Activated CD4-positive, alpha-beta T cell treated with anti-CD3 and anti-CD28 coated beads, Interleukin-2, amount 50 U/mL, for 24 hours (primary cell): ENCODE data around the gene MALL.
"Not testable (repeated sequence)": the region's sequence is repeated elsewhere in the genome, so short reads cannot be mapped to it uniquely, and the experiment has no call there.

ENCODE experiments used
- DNase-seq, 2 donors: peaks; one replicate each; pipeline ENCODE4 v3.0.0-alpha.2; 2020; ENCODE audit warnings: low read depth in 1 of 2, low spot score in 1 of 2

Gene MALL

GRCh38 chr2:110121052-110121334 lies 5.4 kb upstream of the MALL start:
- DNase-seq, result no peak

- no peak for DNase-seq
Measured at GRCh38 chr2:110120171-110121051, 4.8 kb upstream of the MALL start.

DNA sequence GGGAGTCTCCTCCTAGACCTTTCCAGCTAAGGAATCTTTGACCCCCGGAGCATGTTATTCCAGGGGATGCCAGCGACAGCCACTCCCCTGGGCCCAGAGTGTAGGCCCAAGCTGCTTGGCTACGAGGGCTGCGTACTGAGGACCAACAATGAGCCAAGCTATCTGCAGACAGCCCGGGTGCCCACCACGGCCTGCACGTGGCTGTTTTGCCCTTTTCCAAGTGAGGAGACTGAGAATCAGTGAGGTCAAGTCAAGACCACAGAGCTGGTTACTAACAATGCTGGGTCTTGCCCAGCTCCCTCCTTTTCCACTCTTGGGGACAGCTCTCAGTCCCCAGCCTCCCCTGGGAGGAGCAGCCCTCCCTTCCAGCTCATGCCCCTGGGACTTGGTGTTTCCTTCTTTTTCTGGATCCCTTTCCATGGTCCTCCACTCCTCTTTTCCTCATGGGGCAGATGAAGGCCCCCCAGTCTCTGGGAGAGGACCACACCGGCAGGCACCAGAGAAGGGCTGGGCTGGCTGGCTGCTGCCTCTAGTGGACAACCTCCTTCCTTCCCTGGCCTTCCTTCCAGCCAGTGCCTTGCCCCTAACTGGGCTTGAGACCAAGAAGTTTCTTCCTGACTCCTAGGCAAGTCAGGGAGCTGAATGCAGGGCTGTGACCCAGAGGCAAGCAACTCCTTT lies 550 bp upstream of the MALL start:
- no peak for DNase-seq

DNA sequence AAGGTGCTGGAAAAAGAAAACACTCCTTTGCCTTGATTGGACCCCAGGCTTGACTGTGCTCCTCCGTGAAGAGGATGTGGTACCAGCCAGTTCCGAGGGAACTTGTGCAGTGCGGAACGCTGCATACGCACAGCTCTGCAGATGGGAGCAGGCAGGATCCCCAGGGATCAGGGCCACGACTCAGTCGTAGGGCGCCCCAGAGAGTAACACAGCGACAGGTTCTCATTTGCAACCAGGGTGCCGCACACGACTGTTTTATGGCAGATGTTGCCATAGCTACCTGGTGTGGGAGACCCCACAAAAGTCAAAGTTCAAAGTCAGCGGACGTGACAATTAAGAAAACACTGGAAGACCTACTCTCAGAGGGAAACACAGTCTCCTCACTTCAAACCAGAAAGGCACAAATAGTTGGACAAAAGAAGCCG lies 779 bp downstream of the MALL start:
- DNase-seq, result no peak

DNA sequence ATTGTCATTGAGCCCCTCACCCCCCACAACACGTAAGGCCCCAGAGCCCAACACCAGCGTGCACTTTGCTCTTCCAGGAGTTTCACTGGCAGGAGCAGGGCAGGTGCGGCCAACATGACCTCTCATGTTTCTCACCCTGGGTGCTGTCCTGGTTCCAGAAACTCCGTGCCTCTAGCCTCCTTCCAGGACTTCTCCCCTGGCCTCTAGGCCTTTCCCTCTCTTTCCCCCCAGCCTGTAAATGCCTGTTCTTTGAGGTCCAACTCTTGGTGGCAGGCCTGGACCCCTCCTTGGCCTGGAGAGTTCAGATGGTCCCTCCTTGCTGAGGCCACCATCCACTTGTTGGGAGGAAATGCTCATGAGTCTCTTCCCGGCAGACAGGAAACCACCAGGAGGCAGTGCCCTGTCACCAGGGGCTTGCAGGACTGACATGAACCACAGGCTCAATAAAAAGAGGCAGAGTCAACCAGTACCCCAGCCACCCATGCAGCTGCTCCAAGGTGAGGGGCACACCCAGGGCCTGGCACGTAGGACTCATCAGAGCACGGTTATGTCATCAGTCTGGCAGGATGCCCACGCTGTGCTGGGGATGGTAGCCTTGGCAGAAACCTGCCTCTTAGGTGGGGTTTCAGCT lies 1.5 kb downstream of the MALL start:
- DNase-seq, result no peak

GRCh38 chr2:110108291-110108690 lies 7.3 kb downstream of the MALL start:
- DNase-seq, result not testable (repeated sequence)

DNA sequence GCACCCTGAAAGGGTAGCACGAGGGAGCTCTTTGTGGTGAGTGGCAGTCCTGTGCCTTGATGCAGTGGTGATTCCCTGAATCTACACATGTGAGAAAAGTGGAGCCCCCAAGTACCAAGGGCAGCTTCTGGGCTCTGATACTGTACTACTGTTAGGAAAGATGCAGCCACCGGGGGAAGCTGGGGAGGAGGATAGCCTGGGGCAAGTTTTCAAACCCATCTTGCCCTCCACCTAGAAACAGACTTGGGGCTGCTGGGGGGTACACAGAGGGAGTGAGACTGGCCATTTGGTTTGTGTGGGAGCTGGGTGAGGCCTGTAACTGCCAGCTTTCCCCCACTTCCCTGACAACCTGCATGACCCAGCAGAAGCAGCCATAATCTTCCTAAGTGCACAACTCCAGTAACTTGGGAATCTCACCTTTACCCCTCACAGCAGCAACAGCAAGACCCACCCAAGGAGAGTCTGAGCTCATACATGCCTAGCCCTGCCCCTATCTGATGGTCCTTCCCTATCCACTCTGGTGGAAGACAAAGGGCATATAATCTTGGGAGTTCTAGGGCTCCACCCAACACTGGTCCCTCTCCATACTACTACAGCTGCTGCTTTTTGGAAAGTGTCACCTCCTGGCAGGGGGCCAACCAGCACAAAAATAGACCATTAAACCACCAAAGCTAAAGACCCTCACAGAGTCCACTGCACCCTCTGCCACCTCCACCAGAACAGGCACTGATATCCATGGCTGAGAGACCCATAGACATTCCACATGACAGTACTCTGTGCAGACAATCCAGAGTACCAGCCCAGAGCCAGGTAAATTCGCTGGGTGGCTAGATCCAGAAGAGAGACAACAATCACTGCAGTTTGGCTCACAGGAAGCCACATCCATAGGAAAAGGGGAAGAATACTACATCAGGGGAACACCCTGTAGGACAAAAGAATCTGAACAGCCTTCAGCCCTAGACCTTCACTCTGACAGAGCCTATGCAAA lies 8.2 kb downstream of the MALL start:
- no peak for DNase-seq

DNA sequence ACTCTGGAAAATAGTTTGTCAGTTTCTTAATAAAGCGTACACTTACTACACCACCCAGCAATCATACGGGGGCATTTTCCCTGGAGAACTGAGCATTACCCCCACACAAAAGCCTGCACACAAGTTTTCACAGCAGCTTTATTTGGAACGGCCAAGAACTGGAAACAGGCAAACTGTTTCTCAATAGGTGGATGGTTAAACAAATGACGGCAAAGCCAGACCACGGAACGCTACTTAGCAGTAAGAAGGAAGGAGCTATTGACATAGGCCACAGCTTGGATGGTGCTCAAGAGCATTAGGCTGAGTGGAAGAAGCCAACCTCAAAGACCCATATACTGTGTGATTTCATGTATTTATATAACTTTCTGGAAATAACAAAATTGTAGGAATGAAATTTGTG lies 9.0 kb downstream of the MALL start:
- no peak for DNase-seq

- DNase-seq, result no peak
Measured at GRCh38 chr2:110105608-110106467, 9.8 kb downstream of the MALL start.

- no peak for DNase-seq
Measured at GRCh38 chr2:110105183-110105582, 10.4 kb downstream of the MALL start.

DNA sequence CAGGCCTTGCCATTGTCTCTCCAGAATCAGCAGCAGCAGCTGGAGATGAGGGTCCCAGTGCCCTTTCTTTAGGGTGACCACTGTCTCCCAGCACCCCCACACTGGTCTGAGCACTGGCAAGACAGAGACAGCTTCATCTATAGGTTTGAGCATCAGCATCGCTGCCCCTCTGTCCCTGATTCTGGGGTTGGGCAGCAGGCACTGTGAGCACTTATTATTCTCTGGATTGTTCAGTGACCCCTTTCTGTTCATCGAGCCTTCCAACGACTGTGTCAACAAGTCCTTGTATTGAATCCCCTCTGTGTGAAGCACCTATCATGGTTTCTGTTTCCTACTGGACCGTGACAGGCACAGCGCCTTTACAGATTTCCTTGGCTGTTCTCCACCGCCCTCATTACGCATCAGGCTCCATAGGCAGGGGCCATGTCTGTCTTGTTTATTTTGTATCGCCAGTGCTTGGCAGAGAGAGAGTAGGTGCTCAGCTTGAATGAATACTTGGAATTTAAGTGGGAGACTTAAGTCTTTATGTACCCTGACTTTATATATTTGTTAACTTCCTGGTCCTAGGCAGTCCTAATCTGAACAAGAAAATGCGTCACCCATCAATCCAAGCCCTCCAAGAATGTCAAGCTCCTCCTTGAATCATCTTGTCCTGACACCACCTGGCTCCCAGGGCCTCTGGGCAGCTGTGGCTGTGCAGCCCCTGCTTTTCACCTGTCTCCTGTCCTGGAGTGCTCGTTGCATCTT lies 11.4 kb downstream of the MALL start:
- DNase-seq, result no peak

- DNase-seq, result no peak
Measured at GRCh38 chr2:110103061-110103961, 12.3 kb downstream of the MALL start.

DNA sequence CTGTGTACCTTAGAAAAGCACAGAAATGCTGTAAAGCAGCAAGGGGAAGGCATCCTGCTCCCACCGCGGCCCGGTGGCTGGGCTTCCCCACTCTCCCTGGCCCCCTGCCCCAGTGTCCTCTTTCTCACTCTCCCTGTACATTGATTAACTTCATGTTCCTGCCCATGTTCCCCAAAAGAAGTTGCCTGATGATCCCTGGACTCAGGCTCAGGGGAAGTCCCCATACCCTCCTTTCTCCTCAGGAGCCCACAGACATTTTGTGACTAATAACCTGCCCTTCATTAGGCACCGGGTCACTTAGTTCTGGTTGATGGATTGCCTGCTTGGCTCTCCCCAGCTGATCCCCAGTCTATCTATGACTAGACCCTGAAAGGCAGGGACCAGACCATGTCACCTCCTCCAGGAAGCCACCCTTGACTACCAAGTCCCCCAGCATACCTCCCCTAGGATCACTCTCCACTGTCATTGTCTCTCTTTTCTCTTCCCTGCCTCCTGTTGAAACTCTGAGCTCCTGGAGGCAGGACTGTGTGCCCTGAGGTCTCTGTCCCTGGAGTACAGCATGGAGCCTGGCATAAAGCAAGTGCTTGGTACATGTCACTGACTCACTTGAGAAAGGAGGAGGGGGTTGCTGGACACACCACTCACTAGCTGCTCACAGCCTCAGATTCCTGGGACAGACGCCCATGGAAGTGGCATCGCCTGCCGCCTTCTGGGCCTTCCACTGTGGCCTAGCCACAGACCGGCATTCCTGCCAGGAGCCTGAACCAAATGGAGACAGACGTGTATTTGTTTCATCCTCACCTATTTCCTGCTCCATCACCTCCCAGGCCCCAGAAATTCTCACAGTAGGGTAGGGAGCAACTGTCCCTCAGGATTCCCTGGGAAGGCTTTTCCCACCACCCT lies 13.5 kb downstream of the MALL start:
- DNase-seq, result no peak

GRCh38 chr2:110101280-110101844 lies 14.3 kb downstream of the MALL start:
- no peak for DNase-seq

DNA sequence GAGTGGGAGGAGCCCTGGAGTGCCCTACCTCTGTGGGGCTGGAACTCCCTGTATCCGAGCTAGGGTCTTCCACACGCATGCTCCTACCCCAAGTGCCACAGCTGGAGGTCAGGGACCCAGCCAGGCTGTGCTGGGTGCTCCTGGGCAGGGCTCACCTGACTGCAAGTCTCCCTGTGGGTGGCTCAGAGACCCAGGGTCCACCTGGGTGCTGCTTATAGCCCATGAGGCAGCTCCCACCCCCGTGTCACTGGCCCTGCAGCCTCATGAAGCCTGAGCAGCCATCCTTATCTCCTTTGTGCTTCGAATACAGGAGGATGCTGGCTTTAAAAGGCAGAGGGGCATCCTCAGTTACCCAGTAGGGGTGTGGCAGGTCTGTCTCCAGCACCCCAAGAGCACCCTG lies 14.7 kb downstream of the MALL start:
- DNase-seq, result not testable (repeated sequence)

DNA sequence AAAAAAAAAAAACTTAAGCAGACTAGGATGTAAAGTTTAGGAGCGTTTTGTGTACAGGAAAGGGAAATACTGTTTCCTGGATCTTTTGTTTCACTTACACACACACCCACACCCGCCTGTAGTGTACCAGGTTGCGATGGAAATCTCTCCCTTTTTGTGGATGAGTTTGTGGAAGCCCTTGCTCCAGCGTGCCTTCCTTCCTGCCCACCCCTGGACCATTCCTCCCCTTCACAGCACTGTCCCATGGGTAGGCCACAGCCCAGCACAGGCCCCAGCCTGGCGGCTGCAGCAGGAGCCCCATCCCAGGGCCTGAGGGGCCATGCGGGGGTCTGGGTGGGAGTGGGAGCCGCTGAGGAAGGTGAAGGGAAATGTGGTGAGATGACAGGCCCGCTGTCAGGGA lies 15.1 kb downstream of the MALL start:
- no peak for DNase-seq
